ENCODE results near the gene HINT1.

The HINT1 gene

GRCh38 chr5:131109540-131110255 lies 55.4 kb downstream of the HINT1 start:
- no peak for DNase-seq (ENCODE audit: low read depth)

Data from stimulated activated CD8-positive, alpha-beta memory T cell treated with anti-CD3 and anti-CD28 coated beads, Interleukin-7, amount 100 ng/mL, for 24 hours (primary cell).